ENCODE data around the gene ADAMTS14.

The ADAMTS14 gene

GRCh38 chr10:70773461-70773860 is 101.2 kb downstream of the ADAMTS14 start:
- DNase-seq (ENCODE audit: low spot score), result no peak

- no peak for DNase-seq (ENCODE audit: low spot score)
These were observed 101.9 kb downstream of the ADAMTS14 start for GRCh38 chr10:70773965-70774809.

GRCh38 chr10:70774810-70775678 is 102.7 kb downstream of the ADAMTS14 start:
- no peak for DNase-seq (ENCODE audit: low spot score)

GRCh38 chr10:70775679-70776454 is 103.6 kb downstream of the ADAMTS14 start:
- DNase-seq (ENCODE audit: low spot score), result no peak

- DNase-seq (ENCODE audit: low spot score), result no peak
These were observed 104.2 kb downstream of the ADAMTS14 start for GRCh38 chr10:70776455-70777005.

GRCh38 chr10:70777063-70777875 is 105.0 kb downstream of the ADAMTS14 start:
- no peak for DNase-seq (ENCODE audit: low spot score)

GRCh38 chr10:70778267-70778924 is 106.1 kb downstream of the ADAMTS14 start:
- no peak for DNase-seq (ENCODE audit: low spot score)

- peak; percentile 22 for DNase-seq (ENCODE audit: low spot score)
These were observed 106.8 kb downstream of the ADAMTS14 start for GRCh38 chr10:70779088-70779487.

- DNase-seq (ENCODE audit: low spot score), result no peak
These were observed 107.4 kb downstream of the ADAMTS14 start for GRCh38 chr10:70779511-70780369.

GRCh38 chr10:70780370-70780760 is 108.1 kb downstream of the ADAMTS14 start:
- DNase-seq (ENCODE audit: low spot score), result no peak

- no peak for DNase-seq (ENCODE audit: low spot score)
These were observed 108.5 kb downstream of the ADAMTS14 start for GRCh38 chr10:70780772-70781171.

GRCh38 chr10:70781461-70782051 is 109.2 kb downstream of the ADAMTS14 start:
- no peak for DNase-seq (ENCODE audit: low spot score)

- DNase-seq (ENCODE audit: low spot score), result no peak
These were observed 109.9 kb downstream of the ADAMTS14 start for GRCh38 chr10:70782086-70782745.

- no peak for DNase-seq (ENCODE audit: low spot score)
These were observed 110.7 kb downstream of the ADAMTS14 start for GRCh38 chr10:70782746-70783680.

GRCh38 chr10:70784016-70784415 is 111.7 kb downstream of the ADAMTS14 start:
- DNase-seq (ENCODE audit: low spot score), result no peak

- no peak for DNase-seq (ENCODE audit: low spot score)
These were observed 112.2 kb downstream of the ADAMTS14 start for GRCh38 chr10:70784471-70784870.

GRCh38 chr10:70785190-70785589 is 112.9 kb downstream of the ADAMTS14 start, which contains the start of gene TBATA:
Gene TBATA (minus strand): TSS chr10:70785377. CDS start chr10:70783379, 1,998 bp downstream.
- no peak for DNase-seq (ENCODE audit: low spot score)

All from putamen (tissue), 1 donor.